Stimulated activated effector memory CD8-positive, alpha-beta T cell treated with anti-CD3 and anti-CD28 coated beads, Interleukin-12 subunit alpha, Interleukin-12 subunit beta, amount 100 ng/mL, for 72 hours (primary cell): Measurements from ENCODE around the gene TCAF1.
"Not testable (repeated sequence)": the region's sequence is repeated elsewhere in the genome, so short reads cannot be mapped to it uniquely, and the experiment has no call there.

Source experiments
- ATAC-seq: fragments of 150-1000 bp; cut with Tn5 transposase; 2 replicates; pipeline ENCODE4 v1.10.0; 2021
- DNase-seq, 2 donors: peaks; one replicate each; pipeline ENCODE4 v3.0.0; 2021 to 2022; ENCODE audit warnings: low spot score in 2 of 2
- H3K27ac Mint-ChIP-seq: one replicate; pipeline ENCODE4 v1.8.0; 2022; ENCODE audit warnings: mild to moderate bottlenecking, mixed read lengths
- H3K36me3 Mint-ChIP-seq: one replicate; pipeline ENCODE4 v1.8.0; 2022; ENCODE audit warnings: mild to moderate bottlenecking, mixed read lengths
- H3K4me1 Mint-ChIP-seq: one replicate; pipeline ENCODE4 v1.8.0; 2022; ENCODE audit warnings: mixed read lengths
- H3K4me3 Mint-ChIP-seq: one replicate; pipeline ENCODE4 v1.8.0; 2022; ENCODE audit warnings: mild to moderate bottlenecking, mixed read lengths
- H3K9me3 Mint-ChIP-seq: one replicate; pipeline ENCODE4 v1.8.0; 2022; ENCODE audit warnings: mixed read lengths

The TCAF1 gene

GRCh38 chr7:143886826-143887477, 15.0 kb downstream of the TCAF1 start:
- ATAC-seq, result no peak
- no peak for DNase-seq
- peaks cover 15% of the 10 kb centered on the region for H3K4me1 Mint-ChIP-seq
- H3K27ac Mint-ChIP-seq, result no peak overlapping the region
- H3K36me3 Mint-ChIP-seq, result no peaks in the 10 kb centered on the region
- no peaks in the 10 kb centered on the region for H3K9me3 Mint-ChIP-seq
- no peak overlapping the region for H3K4me3 Mint-ChIP-seq

- Mint-ChIP-seq H3K4me1 (peaks cover 16% of the 10 kb centered on the region), H3K27ac (no peak overlapping the region), H3K36me3 (no peaks in the 10 kb centered on the region), H3K9me3 (no peaks in the 10 kb centered on the region), H3K4me3 (no peak overlapping the region)
- DNase-seq (no peak), ATAC-seq (no peak)
These were observed 16.0 kb downstream of the TCAF1 start for GRCh38 chr7:143885951-143886350.

- H3K27ac Mint-ChIP-seq, result no peak overlapping the region
- peak overlapping the region; percentile 37 for H3K4me3 Mint-ChIP-seq
- peak; percentile 60 for ATAC-seq
- H3K4me1 Mint-ChIP-seq, result peaks cover 16% of the 10 kb centered on the region
- DNase-seq, result peak in 1 of 2 donors; percentile 53
- no peaks in the 10 kb centered on the region for H3K36me3 Mint-ChIP-seq
- no peaks in the 10 kb centered on the region for H3K9me3 Mint-ChIP-seq
These were observed 16.9 kb downstream of the TCAF1 start for GRCh38 chr7:143884969-143885559.

- ATAC-seq (no peak), DNase-seq (no peak)
- Mint-ChIP-seq H3K9me3 (no peaks in the 10 kb centered on the region), H3K4me1 (peaks cover 16% of the 10 kb centered on the region), H3K27ac (no peak overlapping the region), H3K36me3 (no peaks in the 10 kb centered on the region), H3K4me3 (peak overlapping the region; percentile 37)
These were observed 17.6 kb downstream of the TCAF1 start for GRCh38 chr7:143884241-143884968.

GRCh38 chr7:143882604-143883078, 19.3 kb downstream of the TCAF1 start:
- ATAC-seq, result no peak
- H3K27ac Mint-ChIP-seq, result no peak overlapping the region
- peak overlapping the region; percentile 3 for H3K4me3 Mint-ChIP-seq
- H3K9me3 Mint-ChIP-seq, result no peaks in the 10 kb centered on the region
- no peak for DNase-seq
- H3K4me1 Mint-ChIP-seq, result peaks cover 16% of the 10 kb centered on the region
- no peaks in the 10 kb centered on the region for H3K36me3 Mint-ChIP-seq

- H3K4me3 Mint-ChIP-seq, result peak overlapping the region; percentile 3
- no peaks in the 10 kb centered on the region for H3K36me3 Mint-ChIP-seq
- no peak overlapping the region for H3K27ac Mint-ChIP-seq
- no peak for DNase-seq
- H3K4me1 Mint-ChIP-seq, result peaks cover 16% of the 10 kb centered on the region
- H3K9me3 Mint-ChIP-seq, result no peaks in the 10 kb centered on the region
- no peak for ATAC-seq
These were observed 19.9 kb downstream of the TCAF1 start for GRCh38 chr7:143882020-143882603.

- H3K27ac Mint-ChIP-seq, result no peak overlapping the region
- H3K36me3 Mint-ChIP-seq, result no peaks in the 10 kb centered on the region
- no peak for DNase-seq
- H3K9me3 Mint-ChIP-seq, result no peaks in the 10 kb centered on the region
- H3K4me3 Mint-ChIP-seq, result no peak overlapping the region
- ATAC-seq, result no peak
- H3K4me1 Mint-ChIP-seq, result peaks cover 10% of the 10 kb centered on the region
These were observed 23.1 kb downstream of the TCAF1 start for GRCh38 chr7:143878884-143879283.

- H3K4me3 Mint-ChIP-seq, result no peak overlapping the region
- no peaks in the 10 kb centered on the region for H3K36me3 Mint-ChIP-seq
- DNase-seq (no peak), ATAC-seq (no peak)
- H3K27ac Mint-ChIP-seq, result no peak overlapping the region
- H3K4me1 Mint-ChIP-seq, result peaks cover 2% of the 10 kb centered on the region
- H3K9me3 Mint-ChIP-seq, result no peaks in the 10 kb centered on the region
These were observed 24.9 kb downstream of the TCAF1 start for GRCh38 chr7:143877098-143877497.

- no peaks in the 10 kb centered on the region for H3K4me1 Mint-ChIP-seq
- DNase-seq (no peak), ATAC-seq (no peak)
- no peaks in the 10 kb centered on the region for H3K36me3 Mint-ChIP-seq
- no peak overlapping the region for H3K4me3 Mint-ChIP-seq
- H3K27ac Mint-ChIP-seq, result no peak overlapping the region
- no peaks in the 10 kb centered on the region for H3K9me3 Mint-ChIP-seq
These were observed 25.8 kb downstream of the TCAF1 start for GRCh38 chr7:143876218-143876617.

GRCh38 chr7:143873242-143873641, 28.7 kb downstream of the TCAF1 start:
- not testable (repeated sequence) for ATAC-seq, H3K9me3 Mint-ChIP-seq, H3K4me1 Mint-ChIP-seq, H3K36me3 Mint-ChIP-seq, H3K27ac Mint-ChIP-seq, DNase-seq, H3K4me3 Mint-ChIP-seq

- not testable (repeated sequence) for ATAC-seq, DNase-seq, H3K9me3 Mint-ChIP-seq, H3K27ac Mint-ChIP-seq, H3K4me1 Mint-ChIP-seq, H3K36me3 Mint-ChIP-seq, H3K4me3 Mint-ChIP-seq
These were observed 30.4 kb downstream of the TCAF1 start for GRCh38 chr7:143871534-143871933.

GRCh38 chr7:143857994-143858393, 44.0 kb downstream of the TCAF1 start:
- not testable (repeated sequence) for H3K4me1 Mint-ChIP-seq, H3K9me3 Mint-ChIP-seq, H3K4me3 Mint-ChIP-seq, H3K27ac Mint-ChIP-seq, ATAC-seq, DNase-seq, H3K36me3 Mint-ChIP-seq

GRCh38 chr7:143855443-143855842, 46.5 kb downstream of the TCAF1 start:
- not testable (repeated sequence) for H3K9me3 Mint-ChIP-seq, ATAC-seq, H3K27ac Mint-ChIP-seq, H3K36me3 Mint-ChIP-seq, DNase-seq, H3K4me3 Mint-ChIP-seq, H3K4me1 Mint-ChIP-seq

- H3K36me3 Mint-ChIP-seq, result no peaks in the 10 kb centered on the region
- no peaks in the 10 kb centered on the region for H3K4me1 Mint-ChIP-seq
- no peak overlapping the region for H3K27ac Mint-ChIP-seq
- ATAC-seq (no peak), DNase-seq (no peak)
- no peak overlapping the region for H3K4me3 Mint-ChIP-seq
- no peaks in the 10 kb centered on the region for H3K9me3 Mint-ChIP-seq
These were observed 51.3 kb downstream of the TCAF1 start for GRCh38 chr7:143850682-143851081.

- Mint-ChIP-seq H3K4me1 (no peaks in the 10 kb centered on the region), H3K27ac (no peak overlapping the region), H3K9me3 (no peaks in the 10 kb centered on the region), H3K36me3 (no peaks in the 10 kb centered on the region), H3K4me3 (no peak overlapping the region)
- ATAC-seq (no peak), DNase-seq (no peak)
These were observed 52.0 kb downstream of the TCAF1 start for GRCh38 chr7:143849785-143850479.
